Placental pericyte (primary cell): ENCODE results near the gene TC2N. TPM values are rescaled to one million over a fixed set of nuclear protein-coding genes. Genes with fewer than 3 reads are reported as not detected.

Source experiments
- total RNA-seq: library from RNA; depleted of rRNA; stranded (reverse); fragments of >200 nt; gene quantifications from 2 replicates; pipeline ENCODE4 v1.2.3, GENCODE V29; 2012

TC2N gene
- total RNA-seq, result under 0.01 and 0.14 TPM in 2 replicates

GRCh38 chr14:91867316-91867988, at the start of gene TC2N:
Gene TC2N, minus strand, starts transcription at chr14:91867536. Its CDS starts 53,767 bp downstream, at chr14:91813769.

DNA sequence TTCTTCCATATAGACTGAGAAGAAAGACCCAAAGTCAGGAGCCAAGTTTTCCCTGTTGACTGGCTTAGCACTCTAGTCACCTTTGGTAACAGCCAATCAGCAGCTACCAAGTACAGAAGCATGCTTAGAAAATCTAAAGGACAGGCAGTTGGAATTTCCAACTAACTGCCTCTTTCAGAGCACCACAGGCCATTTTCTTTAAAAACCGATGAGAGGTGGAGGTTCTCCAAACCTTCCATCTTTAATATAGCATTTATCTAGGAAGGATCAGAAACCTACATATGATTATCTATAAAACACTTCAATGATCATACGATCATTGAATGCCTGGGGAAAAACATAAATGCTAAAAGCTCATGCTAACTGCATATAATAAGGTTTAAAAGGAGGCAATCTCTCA, 135.3 kb downstream of the TC2N start, which contains the start of gene CATSPERB:
TSS of gene CATSPERB (minus strand) at position 101 of the 400 bp plus-strand sequence. CDS start 2,607 bp downstream, outside the sequence.

Other genes starting within 250 kb of the TC2N start
- gene CATSPERB, start 135.4 kb downstream of the TC2N start, total RNA-seq, result not detected in 2 replicates
- gene FBLN5, start 80.2 kb upstream of the TC2N start, total RNA-seq, result 38.9 and 61.1 TPM in 2 replicates
- 24.9 and 29.5 TPM in 2 replicates for gene TRIP11, start 172.5 kb upstream of the TC2N start, total RNA-seq
- 18.3 and 26.5 TPM in 2 replicates for gene ATXN3, start 239.0 kb upstream of the TC2N start, total RNA-seq